Right forelimb (tissue), 1 donor: ENCODE data around the gene CTPS1.
A peak's percentile ranks its signal among the peaks of the same experiment; 100 is the strongest.

Source experiments
- DNase-seq: peaks from one replicate; pipeline ENCODE4 v3.0.0-alpha.2; 2018

CTPS1 gene

GRCh38 chr1:40979241-40980067, at the start of gene CTPS1:
Gene CTPS1, plus strand, starts transcription at chr1:40979696. Its CDS starts 3,595 bp downstream, at chr1:40983291.
- DNase-seq: peak; percentile 98

- DNase-seq: no peak
Measured at GRCh38 chr1:40930174-40930964, 49.1 kb upstream of the CTPS1 start.

GRCh38 chr1:40931601-40932000, 47.9 kb upstream of the CTPS1 start:
- DNase-seq: no peak

- no peak for DNase-seq
Measured at GRCh38 chr1:40932006-40932405, 47.5 kb upstream of the CTPS1 start.

GRCh38 chr1:40936931-40937339, 42.6 kb upstream of the CTPS1 start:
- no peak for DNase-seq

GRCh38 chr1:40938393-40938792, 41.1 kb upstream of the CTPS1 start:
- no peak for DNase-seq

GRCh38 chr1:40939320-40940059, 40.0 kb upstream of the CTPS1 start:
- no peak for DNase-seq

GRCh38 chr1:40944326-40944725, 35.2 kb upstream of the CTPS1 start:
- DNase-seq: no peak

GRCh38 chr1:40944841-40945430, 34.6 kb upstream of the CTPS1 start:
- no peak for DNase-seq

- DNase-seq: no peak
Measured at GRCh38 chr1:40945491-40945973, 34.0 kb upstream of the CTPS1 start.

- DNase-seq: peak; percentile 50
Measured at GRCh38 chr1:40948741-40949443, 30.6 kb upstream of the CTPS1 start.

- no peak for DNase-seq
Measured at GRCh38 chr1:40949563-40949962, 29.9 kb upstream of the CTPS1 start.

- DNase-seq: peak; percentile 73
Measured at GRCh38 chr1:40951943-40952743, 27.4 kb upstream of the CTPS1 start.

GRCh38 chr1:40952744-40953315, 26.7 kb upstream of the CTPS1 start:
- DNase-seq: no peak

- DNase-seq: no peak
Measured at GRCh38 chr1:40954626-40955025, 24.9 kb upstream of the CTPS1 start.

- DNase-seq: no peak
Measured at GRCh38 chr1:40955266-40955665, 24.2 kb upstream of the CTPS1 start.

GRCh38 chr1:40956407-40956806, 23.1 kb upstream of the CTPS1 start:
- DNase-seq: no peak

- DNase-seq: no peak
Measured at GRCh38 chr1:40958210-40958609, 21.3 kb upstream of the CTPS1 start.

GRCh38 chr1:40965531-40965930, 14.0 kb upstream of the CTPS1 start:
- DNase-seq: no peak

GRCh38 chr1:40966417-40966816, 13.1 kb upstream of the CTPS1 start:
- DNase-seq: no peak

GRCh38 chr1:40969445-40969844, 10.1 kb upstream of the CTPS1 start:
- DNase-seq: no peak
